Measurements from ENCODE around the gene RGP1.

Gene RGP1

DNA sequence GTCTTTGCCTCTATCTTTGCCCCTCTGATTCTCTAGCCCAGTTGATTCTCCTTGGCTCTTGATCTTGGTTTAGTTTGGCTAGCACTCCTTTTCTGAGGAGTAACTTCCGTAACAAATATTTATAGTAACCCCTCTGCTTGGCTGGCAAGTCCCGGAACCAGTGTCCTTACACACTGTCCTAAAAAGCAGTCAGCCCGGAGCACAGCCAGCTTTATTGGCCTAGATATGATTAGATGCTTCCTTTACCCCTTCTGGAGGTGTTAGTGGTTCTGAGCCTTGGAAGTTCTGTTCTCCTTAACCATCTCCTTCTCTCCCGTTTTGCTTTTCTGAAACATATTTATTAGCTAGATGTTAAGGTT lies 22.0 kb downstream of the RGP1 start:
- DNase-seq (ENCODE audit: low read depth in 3 of 3, low spot score in 1 of 3): no peak

DNA sequence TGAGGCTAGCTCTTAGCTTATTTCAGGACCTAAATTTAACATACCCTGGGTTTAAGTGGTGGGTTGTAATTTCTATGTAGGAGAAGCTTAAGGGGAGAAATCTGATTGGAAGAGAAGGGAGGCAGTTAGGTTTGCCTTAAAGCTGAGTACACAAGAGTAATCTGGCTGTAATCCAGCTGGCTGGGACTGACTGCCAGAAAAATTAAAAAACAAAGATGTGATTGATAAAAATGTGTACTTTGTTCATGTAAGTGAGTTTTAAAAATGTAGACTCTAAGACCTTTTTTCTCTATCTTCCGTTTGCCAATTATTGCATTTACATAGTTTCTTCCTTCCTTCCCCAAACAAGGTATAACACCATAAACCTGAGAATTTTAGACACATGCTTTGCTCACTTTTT lies 22.4 kb downstream of the RGP1 start:
- no peak for DNase-seq (ENCODE audit: low read depth in 3 of 3, low spot score in 1 of 3)

DNA sequence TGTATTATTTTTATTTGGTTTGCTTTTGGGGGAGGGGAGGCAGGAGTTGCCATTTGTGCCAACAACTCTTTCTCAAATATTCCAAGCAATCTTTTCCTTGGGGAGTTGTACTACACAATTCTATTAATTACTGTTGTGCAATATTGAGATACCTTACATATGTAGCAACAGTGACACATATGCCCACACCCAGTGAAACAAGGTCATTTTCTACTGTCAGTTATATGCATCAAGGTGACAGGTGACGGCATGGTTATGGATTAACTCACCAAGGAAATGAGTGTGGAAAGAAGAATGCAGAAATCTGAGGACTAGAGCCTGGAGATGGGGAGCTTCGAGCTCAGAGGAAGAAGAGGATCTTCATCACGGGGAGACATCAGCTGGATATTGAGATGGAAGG lies 22.9 kb downstream of the RGP1 start:
- DNase-seq (ENCODE audit: low read depth in 3 of 3, low spot score in 1 of 3): no peak

DNA sequence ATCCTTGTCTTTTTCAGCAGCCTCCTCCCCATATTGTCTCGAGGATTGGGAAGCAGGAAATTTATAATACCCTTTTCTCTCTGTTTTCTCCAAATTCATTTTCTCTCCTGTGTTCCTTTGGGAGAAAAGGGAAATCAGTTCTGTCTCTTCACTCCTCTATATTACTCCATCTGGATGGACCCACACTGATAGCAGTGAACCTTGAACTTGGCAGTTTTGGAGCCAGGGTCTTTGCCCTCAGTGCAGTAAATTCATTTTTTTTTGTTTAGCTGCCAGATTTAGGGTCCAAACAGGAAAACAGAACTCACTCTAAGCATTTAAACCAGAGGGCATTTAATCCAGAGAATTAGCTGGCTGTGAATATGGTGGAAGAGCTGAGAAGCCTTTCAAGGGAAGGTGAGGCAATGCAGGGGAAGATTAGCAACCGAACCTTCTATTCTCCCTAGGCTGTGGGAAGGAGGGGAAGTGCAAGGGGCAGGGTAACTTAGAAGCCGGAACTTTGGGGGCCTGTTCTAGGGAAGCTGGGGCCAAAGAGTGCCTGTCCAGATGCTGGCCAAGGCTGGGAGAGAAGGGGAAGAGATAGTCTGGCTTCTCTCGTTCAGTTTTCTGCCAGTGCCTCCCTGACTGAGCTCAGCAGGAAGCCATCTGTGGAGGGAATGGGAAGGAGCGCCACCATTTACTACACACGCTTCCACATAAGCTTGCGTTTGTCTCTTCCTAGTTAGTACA lies 26.0 kb downstream of the RGP1 start:
- no peak for DNase-seq (ENCODE audit: low read depth in 3 of 3, low spot score in 1 of 3)

DNA sequence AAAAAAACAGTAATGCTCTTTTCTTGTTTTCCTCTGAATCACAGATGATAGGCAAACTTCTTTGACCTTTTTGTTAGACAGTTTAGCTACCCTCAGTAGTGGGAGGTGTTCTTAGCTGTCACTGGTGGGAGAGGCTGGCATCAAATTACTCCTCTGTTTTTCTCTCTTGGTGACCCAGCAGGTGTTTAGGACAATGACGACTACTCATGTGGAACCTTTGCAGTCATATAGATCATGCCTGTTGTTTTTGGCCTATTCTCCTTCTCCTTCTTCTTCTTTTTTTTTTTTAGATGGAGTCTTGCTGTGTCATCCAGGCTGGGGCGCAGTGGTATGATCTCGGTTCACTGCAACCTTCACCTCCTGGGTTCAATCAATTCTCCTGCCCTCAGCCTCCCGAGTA lies 26.9 kb downstream of the RGP1 start:
- no peak for DNase-seq (ENCODE audit: low read depth in 3 of 3, low spot score in 1 of 3)

DNA sequence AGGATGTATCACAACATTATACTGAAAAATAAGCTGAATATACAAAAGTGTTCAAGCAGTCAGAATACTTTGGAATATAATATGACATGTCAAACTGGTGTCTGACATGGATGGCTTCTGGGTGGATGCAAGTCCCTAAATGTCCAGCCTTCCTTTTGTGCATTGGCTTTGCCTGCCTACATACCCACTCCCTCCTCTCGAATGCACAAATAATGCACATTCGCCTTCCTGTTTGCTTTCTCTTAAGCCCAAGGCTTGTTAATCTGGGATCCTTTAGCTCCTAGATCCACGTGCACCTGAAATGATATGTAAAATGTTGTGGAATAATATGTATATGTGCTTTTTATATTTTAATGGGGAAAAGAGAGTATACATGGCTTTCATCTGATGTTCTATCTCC lies 29.4 kb downstream of the RGP1 start:
- DNase-seq (ENCODE audit: low read depth in 3 of 3, low spot score in 1 of 3): no peak

DNA sequence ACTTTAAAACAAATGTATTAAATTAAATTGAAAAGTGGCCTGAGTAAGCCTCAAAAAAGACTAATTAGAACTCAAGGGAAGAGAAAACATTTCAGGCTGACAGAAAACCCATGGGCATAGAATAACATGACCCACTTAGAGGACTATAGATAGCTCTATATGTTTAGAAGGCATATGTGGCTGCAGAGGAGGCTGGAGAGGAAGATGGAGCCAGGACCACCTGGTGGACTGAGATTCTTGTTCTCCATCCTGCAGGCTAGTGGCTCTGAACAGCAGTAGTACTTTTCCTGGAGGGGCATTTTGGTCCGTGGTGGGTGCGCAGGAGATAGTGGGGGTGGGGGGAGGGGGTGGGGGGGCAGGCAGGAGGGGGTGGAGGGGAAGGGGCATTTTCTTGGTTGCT lies 32.0 kb downstream of the RGP1 start:
- no peak for DNase-seq (ENCODE audit: low read depth in 3 of 3, low spot score in 1 of 3)

DNA sequence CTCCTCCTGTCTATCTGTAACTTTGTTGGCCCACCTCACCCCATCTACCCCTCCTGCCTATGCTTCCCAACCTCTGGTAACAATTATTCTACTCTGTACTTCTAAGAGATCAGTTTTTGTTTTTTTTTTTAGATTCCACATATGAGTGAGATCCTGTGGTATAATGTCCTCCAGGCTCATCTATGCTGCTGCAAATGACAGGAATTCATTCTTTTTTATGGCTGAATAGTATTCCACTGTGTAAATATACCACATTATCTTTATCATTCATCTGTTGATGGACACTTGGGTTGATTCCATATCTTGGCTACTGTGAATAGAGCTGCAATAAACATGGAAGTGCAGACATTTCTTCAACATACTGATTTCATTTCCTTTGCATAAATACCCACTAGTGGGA lies 34.3 kb downstream of the RGP1 start:
- DNase-seq (ENCODE audit: low read depth in 3 of 3, low spot score in 1 of 3): no peak

DNA sequence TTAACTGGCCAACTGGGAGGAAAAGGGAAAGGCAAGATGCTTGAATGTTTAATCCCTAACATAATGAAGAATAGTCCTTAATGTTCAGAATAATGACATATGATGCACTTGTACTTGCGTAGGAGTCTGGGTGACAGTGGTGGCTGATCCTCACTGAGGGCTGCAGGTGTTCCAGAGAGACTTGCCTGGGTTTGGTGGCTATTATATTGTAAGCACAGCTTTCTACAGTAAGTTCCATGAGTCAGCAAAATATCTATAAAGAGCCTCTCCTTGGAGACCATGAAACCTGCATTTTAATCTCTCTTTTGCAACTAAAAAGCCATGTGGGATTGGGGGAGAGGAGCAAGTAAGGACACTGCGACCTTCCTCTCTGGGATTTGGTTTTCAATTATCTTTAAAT lies 40.5 kb downstream of the RGP1 start:
- DNase-seq (ENCODE audit: low read depth in 3 of 3, low spot score in 1 of 3): no peak

DNA sequence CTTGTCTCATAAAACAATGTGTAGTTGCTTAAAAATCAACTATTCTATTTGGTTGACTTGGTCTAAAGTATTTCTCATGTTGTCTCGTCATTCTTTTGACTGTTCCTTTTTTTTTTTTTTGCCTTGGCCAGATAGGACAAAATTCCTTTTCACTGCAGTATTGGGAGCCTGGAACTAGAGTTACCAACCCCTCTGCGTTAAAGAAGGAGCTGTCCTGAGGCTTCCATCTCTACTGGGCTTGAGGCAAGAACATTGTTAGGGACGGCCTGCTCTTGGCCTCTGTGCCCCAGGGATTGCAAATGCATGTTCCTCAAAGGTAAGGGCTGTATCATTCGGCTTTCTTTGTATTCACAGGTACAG lies 40.9 kb downstream of the RGP1 start:
- DNase-seq (ENCODE audit: low read depth in 3 of 3, low spot score in 1 of 3): no peak

DNA sequence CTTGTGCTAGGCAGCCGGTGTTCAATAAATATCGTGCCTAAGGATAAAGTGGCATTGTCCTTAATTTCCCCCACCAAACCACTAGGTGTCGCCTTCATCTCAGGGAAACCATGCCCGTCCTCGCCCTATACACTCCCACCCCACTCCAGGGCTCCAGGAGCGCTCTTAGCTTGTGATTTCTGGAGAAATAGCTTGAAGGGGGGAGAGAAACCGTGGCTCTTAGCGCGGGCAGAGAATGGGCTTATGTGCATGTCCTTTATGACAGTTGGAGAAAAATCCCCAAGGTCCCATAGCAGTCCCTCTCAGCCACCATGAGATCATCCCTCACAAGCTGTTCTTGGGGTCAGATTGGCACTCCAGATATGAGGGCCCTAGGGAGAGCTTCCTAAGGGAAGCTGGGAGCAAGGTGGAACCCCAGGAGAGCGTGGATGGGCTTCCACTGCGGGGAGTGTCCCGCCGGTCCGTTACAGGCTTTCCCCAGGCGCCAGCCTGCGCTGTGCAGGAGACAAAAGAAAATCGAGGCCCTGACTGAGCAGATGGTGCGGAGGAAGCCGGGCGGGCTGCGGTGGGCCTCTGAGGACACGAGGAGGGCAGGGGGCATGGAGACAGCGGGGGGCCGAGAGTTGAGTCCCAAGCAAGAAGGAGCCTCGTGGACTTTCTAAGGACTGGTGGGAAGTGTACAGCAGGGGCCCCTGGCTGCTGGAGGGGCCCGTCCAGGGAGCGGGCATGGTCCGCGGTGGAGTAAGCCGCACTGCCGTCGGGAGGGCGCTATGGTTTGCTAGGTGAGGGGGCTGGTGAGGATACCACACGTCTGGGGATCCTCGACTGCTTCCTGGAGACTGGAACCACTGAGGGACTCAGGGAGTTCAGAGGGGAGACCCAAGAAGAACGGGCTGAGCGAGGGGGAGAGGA lies 41.6 kb downstream of the RGP1 start:
- DNase-seq (ENCODE audit: low read depth in 3 of 3, low spot score in 1 of 3): peak in 2 of 3 donors; percentile 11 to 14

DNA sequence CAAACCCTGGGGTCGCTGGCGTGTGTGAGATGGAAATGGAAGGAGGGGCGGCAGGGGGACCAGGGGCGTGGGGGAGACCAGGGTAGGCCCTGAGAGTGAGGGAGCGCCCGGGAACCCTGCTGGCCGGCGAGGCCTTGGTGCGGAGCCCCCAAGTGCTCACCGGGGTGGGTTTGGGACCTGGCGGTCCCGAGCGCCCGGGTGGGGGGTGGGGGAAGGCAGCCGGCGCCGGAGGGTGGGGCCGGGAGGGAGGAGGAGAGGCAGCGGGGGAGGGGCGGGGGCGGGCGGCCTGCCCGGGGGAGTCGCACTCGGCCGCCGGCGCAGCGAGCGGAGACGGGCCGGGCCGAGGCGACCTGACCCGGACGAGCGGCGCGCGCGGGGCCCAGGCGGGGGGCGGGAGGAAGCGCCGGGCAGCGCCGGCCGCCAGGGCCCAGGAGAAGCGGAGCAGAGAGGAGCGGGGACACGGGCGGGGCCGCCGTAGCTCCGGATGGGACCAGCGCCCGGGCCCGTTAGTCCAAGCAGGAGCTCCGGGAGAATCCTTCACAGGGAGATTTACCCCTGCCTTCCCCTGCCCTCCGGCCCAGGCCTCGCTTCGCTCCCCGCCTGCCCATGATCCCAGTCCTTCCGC lies 42.3 kb downstream of the RGP1 start, which contains the start of gene NPR2:
Gene NPR2 (plus strand): TSS at position 295 of the 625 bp plus-strand sequence. CDS start 818 bp downstream, outside the sequence.
- DNase-seq (ENCODE audit: low read depth in 3 of 3, low spot score in 1 of 3): no peak

DNA sequence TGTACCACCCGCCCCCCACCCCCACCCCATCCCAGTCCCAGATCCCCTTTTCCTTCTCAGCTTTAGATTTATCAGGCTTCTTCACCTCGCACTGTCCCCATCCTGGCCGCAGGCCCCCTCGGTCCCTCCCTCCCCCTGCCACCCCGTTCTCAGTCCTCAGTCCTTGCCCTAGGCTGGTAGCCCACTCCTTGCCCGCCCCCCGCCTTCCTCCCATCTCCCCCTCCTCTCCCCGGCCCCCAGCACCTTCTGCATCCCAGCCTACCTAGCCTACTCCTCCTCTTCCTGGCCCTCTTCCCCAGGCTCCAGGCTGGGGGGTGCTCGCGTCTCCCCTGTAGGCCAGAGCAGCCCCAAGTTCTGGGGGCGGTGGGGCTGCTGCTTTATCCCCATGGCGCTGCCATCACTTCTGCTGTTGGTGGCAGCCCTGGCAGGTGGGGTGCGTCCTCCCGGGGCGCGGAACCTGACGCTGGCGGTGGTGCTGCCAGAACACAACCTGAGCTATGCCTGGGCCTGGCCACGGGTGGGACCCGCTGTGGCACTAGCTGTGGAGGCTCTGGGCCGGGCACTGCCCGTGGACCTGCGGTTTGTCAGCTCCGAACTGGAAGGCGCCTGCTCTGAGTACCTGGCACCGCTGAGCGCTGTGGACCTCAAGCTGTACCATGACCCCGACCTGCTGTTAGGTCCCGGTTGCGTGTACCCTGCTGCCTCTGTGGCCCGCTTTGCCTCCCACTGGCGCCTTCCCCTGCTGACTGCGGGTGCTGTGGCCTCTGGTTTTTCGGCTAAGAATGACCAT lies 43.1 kb downstream of the RGP1 start:
- no peak for DNase-seq (ENCODE audit: low read depth in 3 of 3, low spot score in 1 of 3)

DNA sequence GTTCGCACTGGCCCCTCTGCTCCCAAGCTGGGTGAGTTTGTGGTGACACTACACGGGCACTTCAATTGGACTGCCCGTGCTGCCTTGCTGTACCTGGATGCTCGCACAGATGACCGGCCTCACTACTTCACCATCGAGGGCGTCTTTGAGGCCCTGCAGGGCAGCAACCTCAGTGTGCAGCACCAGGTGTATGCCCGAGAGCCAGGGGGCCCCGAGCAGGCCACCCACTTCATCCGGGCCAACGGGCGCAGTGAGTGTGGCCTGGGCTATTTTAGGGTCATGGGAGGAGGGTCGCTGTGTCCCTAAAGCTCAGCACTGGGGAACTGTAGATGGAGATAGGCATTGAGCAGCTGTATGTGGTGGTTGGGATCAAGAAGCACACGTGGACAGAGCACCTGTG lies 43.7 kb downstream of the RGP1 start:
- no peak for DNase-seq (ENCODE audit: low read depth in 3 of 3, low spot score in 1 of 3)

DNA sequence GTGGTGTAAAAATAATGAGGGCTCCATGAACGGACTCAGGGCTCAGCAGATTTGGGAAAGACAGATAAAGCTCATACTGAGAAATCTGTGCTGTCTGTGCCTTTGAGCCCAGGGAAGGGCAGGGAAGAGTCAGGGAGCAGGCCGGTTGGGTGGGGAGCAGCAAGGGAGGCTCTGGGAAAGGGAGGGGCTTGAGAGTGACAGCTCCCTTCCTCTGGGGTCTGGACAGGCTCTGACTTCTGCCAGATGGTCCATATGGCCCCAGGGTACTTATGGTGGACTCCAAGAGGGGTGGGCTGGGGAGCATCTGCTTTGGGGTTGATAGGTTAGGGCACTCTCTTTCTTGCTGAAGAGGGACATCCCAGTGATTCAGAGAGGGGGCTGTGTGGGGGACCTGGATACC lies 44.4 kb downstream of the RGP1 start:
- no peak for DNase-seq (ENCODE audit: low read depth in 3 of 3, low spot score in 1 of 3)

DNA sequence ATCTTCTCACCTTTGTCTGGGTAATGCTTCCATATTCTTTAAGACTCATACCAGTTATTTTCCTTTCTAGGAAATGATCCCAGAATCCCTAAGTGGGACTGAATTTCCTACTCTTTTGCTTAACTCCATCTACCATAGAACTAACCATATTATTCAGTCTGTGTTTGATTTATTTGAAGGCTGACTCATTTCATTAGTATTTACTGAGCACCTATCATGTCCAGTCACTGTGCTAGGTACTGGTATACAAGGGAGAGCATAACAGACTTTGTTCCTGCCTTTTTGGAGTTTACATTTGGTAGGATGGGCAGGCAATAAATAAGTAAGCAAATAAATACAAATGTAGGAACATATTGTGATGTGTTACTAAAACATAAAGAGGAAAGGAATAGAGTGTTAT lies 46.6 kb downstream of the RGP1 start:
- no peak for DNase-seq (ENCODE audit: low read depth in 3 of 3, low spot score in 1 of 3)

DNA sequence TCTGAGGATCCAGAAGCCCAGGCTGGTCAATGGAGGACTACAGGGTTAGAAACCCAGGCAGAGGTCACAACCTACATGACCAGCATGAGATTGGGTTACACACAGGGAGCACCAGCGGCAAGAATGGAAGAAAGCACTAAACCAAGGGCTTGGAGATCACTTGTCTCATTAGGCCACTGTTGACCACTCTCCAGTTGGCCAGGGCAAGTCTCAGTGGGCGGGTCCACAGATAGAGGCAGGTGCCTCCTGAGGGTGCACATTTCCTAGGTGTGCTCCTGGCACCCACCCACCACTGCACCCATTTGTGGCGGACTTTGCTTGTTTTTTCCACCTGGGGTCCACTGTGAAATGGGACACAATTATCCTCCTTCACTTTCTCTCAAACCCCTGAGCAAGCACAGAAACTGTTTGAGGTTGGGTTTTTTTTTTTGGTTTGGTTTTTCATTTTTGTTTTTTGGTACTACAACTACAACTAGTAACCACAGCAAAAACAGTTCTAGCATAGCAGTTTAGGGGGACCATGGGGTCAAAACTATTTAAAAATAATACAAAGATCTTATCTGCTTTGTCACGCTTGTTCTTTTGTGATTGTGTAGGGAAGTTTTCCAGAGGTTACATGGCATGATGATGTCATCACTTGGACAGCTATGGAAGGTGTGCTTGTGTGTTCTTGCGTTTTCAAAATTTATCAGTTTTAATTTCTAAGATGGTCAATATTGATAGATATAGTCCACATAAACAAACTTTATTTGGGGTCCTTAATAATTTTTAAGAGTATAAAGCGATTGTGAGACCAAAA lies 48.4 kb downstream of the RGP1 start:
- no peak for DNase-seq (ENCODE audit: low read depth in 3 of 3, low spot score in 1 of 3)

DNA sequence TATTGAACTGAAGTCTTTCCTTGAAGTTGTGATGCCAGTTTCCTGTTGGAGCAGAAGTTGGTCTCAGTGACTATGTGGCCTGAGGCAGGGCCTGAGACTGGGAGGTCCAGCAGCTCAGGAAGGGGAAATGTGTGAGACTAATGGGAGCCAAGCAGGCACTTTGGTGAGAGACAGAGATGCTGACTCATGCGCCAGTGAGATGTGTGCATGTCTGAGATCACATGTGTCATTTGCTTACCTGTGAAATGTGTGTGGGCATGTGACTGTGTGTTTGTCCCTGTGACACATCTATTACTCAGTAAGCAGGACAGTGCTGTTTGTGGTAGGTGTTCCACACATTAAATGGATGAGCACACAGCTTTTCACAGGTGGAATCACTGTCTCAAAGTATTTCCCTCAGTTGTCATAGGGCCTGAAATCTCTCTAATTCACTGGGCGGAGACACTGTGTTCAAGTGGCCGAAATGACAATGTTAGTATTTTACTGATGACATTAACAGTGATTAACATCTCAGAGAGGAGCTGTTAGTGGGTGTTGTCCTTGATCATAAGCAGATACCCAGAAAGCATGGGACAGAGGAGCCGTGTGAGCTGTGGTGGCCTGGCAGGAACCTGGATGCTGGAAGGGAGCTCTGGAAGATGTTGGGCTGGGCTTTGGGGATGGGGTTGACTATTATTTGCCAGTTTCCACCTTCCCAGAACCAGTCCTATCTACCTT lies 49.7 kb downstream of the RGP1 start:
- DNase-seq (ENCODE audit: low read depth in 3 of 3, low spot score in 1 of 3): peak in 1 of 3 donors; percentile 16

DNA sequence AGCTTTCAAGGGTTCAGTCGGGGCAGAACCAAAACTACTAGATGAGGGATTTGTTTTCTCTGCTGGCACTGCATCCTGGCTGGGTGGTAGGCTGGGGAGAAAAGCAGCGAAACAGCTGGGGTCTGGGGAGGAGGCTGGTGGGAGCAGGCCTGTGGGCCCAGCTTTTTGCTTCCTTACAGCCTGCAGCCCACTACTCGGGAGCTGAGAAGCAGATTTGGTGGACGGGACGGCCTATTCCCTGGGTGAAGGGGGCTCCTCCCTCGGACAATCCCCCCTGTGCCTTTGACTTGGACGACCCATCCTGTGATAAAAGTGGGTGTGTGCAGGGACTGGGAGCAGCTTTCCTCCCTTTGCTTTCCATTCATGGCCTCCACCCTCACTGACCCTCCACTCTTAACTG lies 51.4 kb downstream of the RGP1 start:
- DNase-seq (ENCODE audit: low read depth in 3 of 3, low spot score in 1 of 3): no peak

Measured in stimulated activated CD4-positive, alpha-beta T cell treated with anti-CD3 and anti-CD28 coated beads, TNF-alpha, amount 100 ng/mL, for 1 hour (primary cell).